Hematopoietic multipotent progenitor cell treated with erythropoietin and hydrocortisone succinate and interleukin-3 and kit ligand, for 17 days (in vitro differentiated cells): ENCODE data around the gene NRXN3.

Experiments used
- DNase-seq: peaks from one replicate; pipeline ENCODE4 v3.0.0-alpha.2; 2015; ENCODE audit warnings: low spot score

NRXN3 gene

GRCh38 chr14:79229383-79229909 lies 1059.3 kb downstream of the NRXN3 start:
- DNase-seq: no peak

- DNase-seq: no peak
Measured at GRCh38 chr14:79242666-79243065, 1072.5 kb downstream of the NRXN3 start.

- no peak for DNase-seq
Measured at GRCh38 chr14:79246173-79246572, 1076.0 kb downstream of the NRXN3 start.

GRCh38 chr14:79248126-79248525 lies 1078.0 kb downstream of the NRXN3 start:
- DNase-seq: no peak

- no peak for DNase-seq
Measured at GRCh38 chr14:79248771-79249170, 1078.6 kb downstream of the NRXN3 start.

GRCh38 chr14:79251278-79251677 lies 1081.1 kb downstream of the NRXN3 start:
- no peak for DNase-seq

GRCh38 chr14:79253576-79253975 lies 1083.4 kb downstream of the NRXN3 start:
- DNase-seq: no peak

GRCh38 chr14:79254069-79254775 lies 1084.0 kb downstream of the NRXN3 start:
- no peak for DNase-seq

- DNase-seq: no peak
Measured at GRCh38 chr14:79256380-79256779, 1086.2 kb downstream of the NRXN3 start.

- DNase-seq: no peak
Measured at GRCh38 chr14:79260406-79260805, 1090.2 kb downstream of the NRXN3 start.

GRCh38 chr14:79265366-79265946 lies 1095.3 kb downstream of the NRXN3 start:
- DNase-seq: no peak

GRCh38 chr14:79270361-79270760 lies 1100.2 kb downstream of the NRXN3 start:
- no peak for DNase-seq

- DNase-seq: no peak
Measured at GRCh38 chr14:79271122-79271521, 1100.9 kb downstream of the NRXN3 start.

GRCh38 chr14:79274641-79275291 lies 1104.6 kb downstream of the NRXN3 start:
- no peak for DNase-seq

GRCh38 chr14:79275292-79275655 lies 1105.1 kb downstream of the NRXN3 start:
- no peak for DNase-seq

GRCh38 chr14:79278286-79278797 lies 1108.2 kb downstream of the NRXN3 start:
- no peak for DNase-seq

- DNase-seq: no peak
Measured at GRCh38 chr14:79278798-79279644, 1108.8 kb downstream of the NRXN3 start.

- DNase-seq: no peak
Measured at GRCh38 chr14:79279645-79280597, 1109.7 kb downstream of the NRXN3 start.

- DNase-seq: no peak
Measured at GRCh38 chr14:79281244-79282152, 1111.3 kb downstream of the NRXN3 start.

- no peak for DNase-seq
Measured at GRCh38 chr14:79284621-79285020, 1114.4 kb downstream of the NRXN3 start.
